GM12801 (cell line): Measurements from ENCODE around the gene CDK12.

Experiments used
- TF ChIP-seq, protein P1 (sequence below): IDR thresholded peaks from one replicate; pipeline ENCODE4 v1.5.1; 2011; ENCODE audit warnings: control low read depth; ENCODE audit not compliant: insufficient read length; ENCODE audit errors: extremely low read depth

The CDK12 gene

GRCh38 chr17:39536468-39536867 is 75.2 kb downstream of the CDK12 start:
- TF ChIP-seq, protein P1, sequence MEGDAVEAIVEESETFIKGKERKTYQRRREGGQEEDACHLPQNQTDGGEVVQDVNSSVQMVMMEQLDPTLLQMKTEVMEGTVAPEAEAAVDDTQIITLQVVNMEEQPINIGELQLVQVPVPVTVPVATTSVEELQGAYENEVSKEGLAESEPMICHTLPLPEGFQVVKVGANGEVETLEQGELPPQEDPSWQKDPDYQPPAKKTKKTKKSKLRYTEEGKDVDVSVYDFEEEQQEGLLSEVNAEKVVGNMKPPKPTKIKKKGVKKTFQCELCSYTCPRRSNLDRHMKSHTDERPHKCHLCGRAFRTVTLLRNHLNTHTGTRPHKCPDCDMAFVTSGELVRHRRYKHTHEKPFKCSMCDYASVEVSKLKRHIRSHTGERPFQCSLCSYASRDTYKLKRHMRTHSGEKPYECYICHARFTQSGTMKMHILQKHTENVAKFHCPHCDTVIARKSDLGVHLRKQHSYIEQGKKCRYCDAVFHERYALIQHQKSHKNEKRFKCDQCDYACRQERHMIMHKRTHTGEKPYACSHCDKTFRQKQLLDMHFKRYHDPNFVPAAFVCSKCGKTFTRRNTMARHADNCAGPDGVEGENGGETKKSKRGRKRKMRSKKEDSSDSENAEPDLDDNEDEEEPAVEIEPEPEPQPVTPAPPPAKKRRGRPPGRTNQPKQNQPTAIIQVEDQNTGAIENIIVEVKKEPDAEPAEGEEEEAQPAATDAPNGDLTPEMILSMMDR, result no peak

- TF ChIP-seq, protein P1, result no peak
Observed at GRCh38 chr17:39538866-39539265, 77.6 kb downstream of the CDK12 start.

- TF ChIP-seq, protein P1, result no peak
Observed at GRCh38 chr17:39540611-39541010, 79.3 kb downstream of the CDK12 start.

GRCh38 chr17:39541652-39542051 is 80.4 kb downstream of the CDK12 start:
- TF ChIP-seq, protein P1, result no peak

DNA sequence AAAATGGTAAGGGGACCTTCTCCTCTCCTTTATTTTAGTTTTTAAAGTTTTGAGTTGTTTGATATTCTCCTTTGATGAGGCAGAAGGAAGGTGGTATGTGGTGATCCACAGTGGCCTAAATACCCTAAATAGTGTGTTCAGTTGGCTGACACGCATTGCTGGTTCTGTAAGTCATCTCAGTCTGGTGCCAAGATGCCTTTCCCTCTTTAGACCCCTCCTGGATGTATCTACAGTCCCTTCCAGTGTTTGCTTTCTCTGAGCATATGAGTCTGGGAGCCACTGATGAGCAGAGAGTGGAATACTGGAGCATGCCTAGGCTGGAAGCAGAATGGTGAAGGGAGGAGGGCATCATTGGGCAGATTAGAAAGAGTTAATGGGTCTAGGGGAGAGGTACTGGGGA is 81.9 kb downstream of the CDK12 start:
- TF ChIP-seq, protein P1, result no peak

GRCh38 chr17:39543664-39544063 is 82.4 kb downstream of the CDK12 start:
- TF ChIP-seq, protein P1, result no peak

GRCh38 chr17:39547713-39548478 is 86.6 kb downstream of the CDK12 start:
- TF ChIP-seq, protein P1, result peak; percentile 23
